GM20000 (cell line): ENCODE results near the gene ACTR6.

Experiments used
- DNase-seq: peaks from one replicate; pipeline ENCODE4 v3.0.0; 2012; ENCODE audit warnings: low spot score
- TF ChIP-seq, protein P1 (sequence below): IDR thresholded peaks from 2 replicates; pipeline ENCODE4 v1.5.1; 2012; ENCODE audit warnings: mild to moderate bottlenecking, control low read depth; ENCODE audit errors: extremely low read depth, missing control alignments

The ACTR6 gene

GRCh38 chr12:100197486-100197885 is 3.1 kb upstream of the ACTR6 start:
- TF ChIP-seq, protein P1, sequence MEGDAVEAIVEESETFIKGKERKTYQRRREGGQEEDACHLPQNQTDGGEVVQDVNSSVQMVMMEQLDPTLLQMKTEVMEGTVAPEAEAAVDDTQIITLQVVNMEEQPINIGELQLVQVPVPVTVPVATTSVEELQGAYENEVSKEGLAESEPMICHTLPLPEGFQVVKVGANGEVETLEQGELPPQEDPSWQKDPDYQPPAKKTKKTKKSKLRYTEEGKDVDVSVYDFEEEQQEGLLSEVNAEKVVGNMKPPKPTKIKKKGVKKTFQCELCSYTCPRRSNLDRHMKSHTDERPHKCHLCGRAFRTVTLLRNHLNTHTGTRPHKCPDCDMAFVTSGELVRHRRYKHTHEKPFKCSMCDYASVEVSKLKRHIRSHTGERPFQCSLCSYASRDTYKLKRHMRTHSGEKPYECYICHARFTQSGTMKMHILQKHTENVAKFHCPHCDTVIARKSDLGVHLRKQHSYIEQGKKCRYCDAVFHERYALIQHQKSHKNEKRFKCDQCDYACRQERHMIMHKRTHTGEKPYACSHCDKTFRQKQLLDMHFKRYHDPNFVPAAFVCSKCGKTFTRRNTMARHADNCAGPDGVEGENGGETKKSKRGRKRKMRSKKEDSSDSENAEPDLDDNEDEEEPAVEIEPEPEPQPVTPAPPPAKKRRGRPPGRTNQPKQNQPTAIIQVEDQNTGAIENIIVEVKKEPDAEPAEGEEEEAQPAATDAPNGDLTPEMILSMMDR: no peak
- DNase-seq: no peak

DNA sequence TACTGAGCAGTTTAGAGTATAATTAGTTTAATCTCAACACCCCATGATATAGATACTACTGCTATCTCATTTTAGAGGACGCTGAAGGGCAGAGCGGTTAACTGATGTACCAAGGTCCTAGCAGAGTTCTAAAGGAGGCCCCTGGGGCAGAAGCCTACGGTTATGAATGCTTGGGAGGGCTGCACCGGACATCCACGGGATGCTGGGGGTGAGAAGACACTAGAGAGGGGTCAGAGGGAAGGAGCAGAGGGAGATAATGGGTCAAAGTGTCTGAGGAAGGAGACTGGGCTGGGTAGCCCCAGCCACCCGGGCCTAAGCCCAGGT is 1.6 kb upstream of the ACTR6 start:
- no peak for DNase-seq

GRCh38 chr12:100199347-100200149 is 1.1 kb upstream of the ACTR6 start:
- peak; percentile 88 for DNase-seq
- TF ChIP-seq, protein P1: no peak

More for the DNA sequence above, 1.6 kb upstream of the ACTR6 start:
- TF ChIP-seq, protein P1: no peak

DNA sequence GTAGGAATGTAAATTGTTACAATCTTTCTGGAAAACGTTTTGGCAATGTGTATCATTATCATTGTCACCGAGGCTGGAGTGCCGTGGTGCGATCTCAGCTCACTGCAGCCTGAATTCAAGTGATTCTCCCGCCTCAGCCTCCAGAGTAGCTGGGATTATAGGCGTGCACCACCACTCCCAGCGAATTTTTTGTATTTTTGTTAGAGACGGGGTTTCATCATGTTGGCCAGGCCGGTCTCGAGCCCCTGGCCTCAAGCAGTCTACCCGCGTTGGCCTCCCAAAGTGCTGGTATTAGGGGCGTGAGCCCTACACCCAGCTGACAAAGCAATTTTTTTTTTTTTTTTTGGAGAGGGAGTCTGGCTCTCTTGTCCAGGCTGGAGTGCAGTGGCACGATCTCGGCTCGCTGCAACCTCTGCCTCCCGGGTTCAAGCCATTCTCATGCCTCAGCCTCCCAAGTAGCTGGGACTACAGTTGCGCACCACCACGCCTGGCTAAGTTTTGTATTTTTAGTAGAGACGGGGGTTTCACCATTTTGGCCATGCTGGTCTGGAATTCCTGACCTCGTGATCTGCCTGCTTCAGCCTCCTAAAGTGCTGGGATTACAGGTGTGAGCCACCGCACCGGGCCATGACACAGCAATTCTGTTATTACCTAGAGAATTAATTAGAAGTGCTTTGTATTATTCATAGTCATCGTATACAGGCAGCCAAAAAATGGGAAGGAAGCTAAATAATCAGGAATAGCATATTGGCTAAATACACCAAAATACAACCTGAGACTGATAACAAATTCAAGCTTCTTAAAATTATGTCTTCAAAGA is 1.2 kb downstream of the ACTR6 start:
- TF ChIP-seq, protein P1: no peak
- no peak for DNase-seq

- TF ChIP-seq, protein P1: no peak
- no peak for DNase-seq
These were observed 6.7 kb downstream of the ACTR6 start for GRCh38 chr12:100207311-100207710.

- TF ChIP-seq, protein P1: no peak
- no peak for DNase-seq
These were observed 8.2 kb downstream of the ACTR6 start for GRCh38 chr12:100208834-100209233.

DNA sequence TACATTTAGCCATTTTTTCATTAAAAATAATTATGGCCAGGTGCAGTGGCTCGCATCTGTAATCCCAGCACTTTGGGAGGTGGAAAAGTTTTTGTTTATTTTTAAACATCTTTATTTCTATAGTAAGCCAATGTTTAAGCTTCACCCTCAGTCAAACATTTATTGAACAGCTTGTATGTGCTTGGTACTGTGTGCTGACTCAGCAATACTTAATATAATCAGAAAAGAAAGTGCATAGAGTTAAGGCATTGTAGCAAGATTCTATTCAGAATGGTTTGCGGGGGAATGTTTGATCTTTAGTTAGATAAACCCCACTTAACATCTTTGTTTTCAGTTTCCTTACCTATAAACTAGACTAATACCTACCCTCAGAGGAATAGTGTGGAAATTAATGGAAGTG is 11.1 kb downstream of the ACTR6 start:
- TF ChIP-seq, protein P1: no peak
- DNase-seq: no peak
